Measurements from ENCODE around the gene WDR82.

Gene WDR82

GRCh38 chr3:52310861-52311575 lies 32.6 kb upstream of the WDR82 start:
- DNase-seq (ENCODE audit: low read depth in 2 of 2, low spot score in 1 of 2), result peak; percentile 15 to 16

GRCh38 chr3:52308308-52308707 lies 29.9 kb upstream of the WDR82 start:
- no peak for DNase-seq (ENCODE audit: low read depth in 2 of 2, low spot score in 1 of 2)

DNA sequence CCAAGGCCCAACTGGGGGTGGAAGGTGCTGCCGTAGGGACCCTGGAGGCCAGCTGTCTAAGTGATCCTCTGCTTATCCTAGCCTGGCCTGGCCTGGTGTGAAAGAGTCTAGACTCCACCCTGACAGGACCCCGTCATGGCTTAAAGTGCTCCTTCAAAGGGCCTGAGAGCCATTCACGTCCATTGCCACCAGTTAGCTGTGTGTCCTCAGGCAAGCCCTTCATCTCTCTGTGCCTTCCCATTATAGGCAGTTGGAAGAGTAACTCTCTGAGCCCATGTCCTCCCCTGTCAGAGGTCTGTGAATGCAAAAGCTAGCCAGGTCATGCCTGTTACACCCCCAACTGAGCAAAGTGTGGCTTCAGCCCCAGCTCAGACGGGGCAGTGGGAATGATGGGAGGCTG lies 28.5 kb upstream of the WDR82 start:
- DNase-seq (ENCODE audit: low read depth in 2 of 2, low spot score in 1 of 2), result no peak

- DNase-seq (ENCODE audit: low read depth in 2 of 2, low spot score in 1 of 2), result no peak
These were observed 27.5 kb upstream of the WDR82 start for GRCh38 chr3:52305926-52306325.

- no peak for DNase-seq (ENCODE audit: low read depth in 2 of 2, low spot score in 1 of 2)
These were observed 25.4 kb upstream of the WDR82 start for GRCh38 chr3:52303811-52304210.

GRCh38 chr3:52302426-52303145 lies 24.1 kb upstream of the WDR82 start:
- DNase-seq (ENCODE audit: low read depth in 2 of 2, low spot score in 1 of 2), result no peak

DNA sequence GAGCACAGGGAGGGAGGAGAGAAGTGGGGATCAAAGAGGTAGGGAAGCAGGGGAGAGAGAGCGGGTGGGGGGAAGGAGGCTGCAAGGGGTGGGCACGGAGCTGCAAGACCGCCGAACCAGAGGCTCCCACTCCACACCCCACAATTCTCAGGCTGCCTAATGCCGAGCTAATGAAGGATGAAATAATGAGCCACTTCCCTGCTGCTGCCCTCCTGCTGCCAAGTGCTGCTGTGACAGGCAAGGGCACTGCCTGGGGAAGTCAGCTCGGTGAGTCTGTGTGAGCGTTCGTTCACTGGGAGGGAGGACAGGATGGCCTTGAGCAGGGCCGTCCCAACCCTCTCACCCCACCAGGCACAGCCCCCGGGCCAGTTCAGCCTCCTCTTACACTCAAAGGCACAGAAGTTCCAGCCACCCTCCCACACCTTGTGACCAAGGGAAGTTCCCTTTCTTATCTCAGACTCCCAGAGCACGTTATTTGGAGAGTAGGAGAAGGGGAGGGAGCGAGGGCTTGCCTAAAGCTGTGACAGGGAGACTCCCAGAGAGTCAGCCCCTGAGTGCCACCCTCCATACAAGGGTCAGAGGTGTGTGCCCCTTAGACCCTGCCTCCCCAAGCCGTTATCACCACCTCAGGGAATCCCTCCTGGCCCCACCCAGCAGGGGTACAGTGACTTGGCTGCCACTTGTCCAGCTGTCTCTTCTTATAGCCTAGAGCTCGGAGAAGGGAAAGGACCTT lies 21.6 kb upstream of the WDR82 start:
- DNase-seq (ENCODE audit: low read depth in 2 of 2, low spot score in 1 of 2), result no peak

DNA sequence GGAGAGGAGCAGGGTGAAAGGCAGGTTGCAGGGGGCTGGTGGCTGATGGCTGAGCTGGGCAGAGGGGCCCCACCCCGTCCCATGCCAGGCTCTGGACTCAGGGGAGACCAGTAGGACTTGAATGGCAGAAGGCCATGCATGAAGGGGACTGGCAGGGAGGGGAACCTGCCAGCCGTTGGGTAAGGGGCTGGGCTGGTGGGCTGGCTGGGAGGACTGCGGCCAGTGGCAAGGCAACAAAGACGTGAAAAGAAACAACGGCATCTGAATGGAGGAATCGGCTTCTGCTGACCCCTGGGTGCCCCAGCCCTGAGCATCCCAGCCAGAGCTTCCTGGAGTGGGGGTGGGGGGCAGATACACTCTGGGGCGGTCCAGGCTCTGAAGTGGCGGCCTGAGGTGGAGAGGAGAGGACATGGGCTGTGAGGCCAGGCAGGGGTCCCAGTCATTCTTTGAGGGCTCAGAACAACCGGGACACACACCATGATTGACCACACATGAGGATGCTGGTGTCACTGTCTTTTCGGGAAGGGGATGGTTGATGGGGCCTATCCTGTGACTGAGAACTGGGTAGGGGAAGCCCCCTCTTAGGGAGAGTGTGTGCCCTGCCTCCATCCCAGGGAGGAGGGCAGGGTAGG lies 20.9 kb upstream of the WDR82 start:
- DNase-seq (ENCODE audit: low read depth in 2 of 2, low spot score in 1 of 2), result no peak

DNA sequence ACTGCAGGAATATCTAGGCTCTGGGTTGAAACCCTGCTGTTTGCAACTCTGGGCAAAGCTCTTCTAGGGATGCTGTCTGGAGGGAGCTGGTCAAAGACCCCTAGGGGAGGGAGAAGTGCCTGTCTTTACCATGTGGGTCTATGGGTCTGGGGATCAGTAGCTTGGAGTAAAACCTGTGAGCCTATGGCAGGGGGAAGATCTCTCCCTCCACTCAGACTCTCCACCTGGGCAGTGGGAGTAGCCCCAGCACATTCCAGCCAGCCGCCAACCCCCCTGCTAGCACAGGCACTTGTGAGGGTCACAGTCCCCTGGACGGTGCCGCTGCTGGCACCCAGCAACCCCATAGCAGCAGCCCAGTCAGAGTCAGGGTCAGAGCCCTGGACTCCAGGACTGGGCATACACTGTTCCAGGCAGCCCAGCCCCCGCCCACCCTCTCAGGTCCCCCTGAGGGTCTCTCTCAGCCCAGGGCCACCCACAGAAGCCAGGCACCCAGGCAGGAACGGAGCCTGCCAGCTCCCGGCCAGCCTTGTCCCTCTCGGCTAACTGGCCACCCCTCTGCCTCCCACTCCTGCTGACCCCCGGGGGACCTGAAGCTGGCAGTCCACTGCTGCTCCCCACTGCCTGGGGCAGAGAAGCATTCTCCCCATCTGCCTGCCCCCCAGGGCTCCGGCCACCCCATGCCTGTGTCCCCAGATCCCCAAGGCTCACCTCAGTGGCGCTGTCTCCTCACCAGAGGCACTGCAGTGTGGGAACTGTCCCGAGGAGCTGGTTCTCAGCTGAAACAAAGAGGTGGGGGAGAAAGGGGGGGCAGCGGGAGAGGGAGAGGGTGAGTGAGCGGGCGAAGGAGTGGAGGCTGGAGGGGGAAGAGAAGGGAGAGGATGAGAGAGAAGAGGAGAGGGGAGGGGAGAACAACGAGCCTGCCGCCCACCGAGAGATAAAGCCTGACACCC lies 20.0 kb upstream of the WDR82 start:
- DNase-seq (ENCODE audit: low read depth in 2 of 2, low spot score in 1 of 2), result no peak

DNA sequence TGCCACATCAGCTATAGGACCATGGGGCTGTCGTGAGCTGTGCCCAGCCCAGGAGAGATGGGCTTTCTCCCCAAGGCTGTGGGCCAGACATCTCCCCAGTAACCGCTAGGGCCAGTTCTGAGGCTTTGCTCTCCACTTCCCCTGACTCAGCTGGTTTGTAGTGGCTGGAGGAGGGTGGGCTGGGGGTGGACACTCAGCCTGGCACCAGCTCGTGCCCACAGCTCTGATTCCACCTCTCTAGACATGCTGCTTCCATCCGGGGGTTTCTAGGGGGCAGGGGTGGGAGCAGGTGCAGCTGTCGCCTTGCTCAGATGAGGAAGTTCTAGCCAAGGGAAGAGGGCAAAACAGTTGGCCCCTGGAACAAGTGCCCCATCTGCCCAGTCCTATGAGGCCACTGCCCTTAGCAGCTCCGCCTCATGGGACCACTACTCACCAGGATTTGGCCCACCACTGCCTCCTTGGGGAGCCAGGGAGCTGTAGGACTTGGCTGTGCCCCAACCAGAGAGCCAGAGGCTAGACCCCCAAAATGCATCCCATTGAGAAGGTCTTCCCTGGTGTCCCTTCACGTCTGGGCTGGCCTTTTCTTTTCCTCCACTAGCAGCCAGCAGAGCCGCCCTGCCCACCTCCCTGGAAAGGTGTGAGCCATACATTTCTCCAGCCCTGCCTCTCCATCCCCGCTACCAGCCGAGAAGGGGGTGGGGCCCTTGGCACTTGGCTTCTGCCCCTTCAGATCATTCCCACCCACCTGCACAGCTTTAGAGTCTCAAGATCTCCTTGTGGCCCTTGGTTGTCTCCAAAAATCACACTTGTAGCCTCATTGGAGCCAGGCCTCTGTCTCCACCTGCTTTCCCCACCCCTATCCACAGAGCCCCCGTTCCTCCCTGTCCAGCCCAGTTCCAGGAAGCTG lies 19.0 kb upstream of the WDR82 start:
- DNase-seq (ENCODE audit: low read depth in 2 of 2, low spot score in 1 of 2), result no peak

DNA sequence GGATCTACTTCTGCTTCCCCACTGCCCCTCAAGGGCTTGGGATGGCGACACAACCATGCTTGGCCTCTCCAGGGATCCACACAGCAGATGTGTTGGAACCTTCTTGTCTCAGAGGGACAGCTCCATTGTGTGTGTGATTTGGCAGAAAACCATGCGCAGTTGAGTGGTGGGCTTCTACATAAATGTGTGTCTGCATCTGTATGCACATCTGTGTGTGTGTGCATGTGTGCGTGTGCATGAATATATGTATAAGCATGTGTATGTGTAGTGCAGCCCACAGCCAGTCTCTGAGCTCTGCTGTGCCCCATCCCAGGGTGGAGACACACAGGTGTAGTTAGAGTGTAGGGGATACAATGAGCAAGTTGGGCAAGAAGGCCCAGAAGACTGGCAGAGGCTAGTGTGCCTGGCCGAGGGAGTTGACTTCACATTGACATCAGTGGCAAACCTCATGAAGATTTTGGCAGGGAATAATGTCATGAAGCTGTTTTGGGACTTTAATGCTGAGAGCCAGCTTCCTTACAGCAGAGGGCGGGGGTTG lies 17.3 kb upstream of the WDR82 start:
- DNase-seq (ENCODE audit: low read depth in 2 of 2, low spot score in 1 of 2), result no peak

GRCh38 chr3:52294320-52295150 lies 16.1 kb upstream of the WDR82 start:
- DNase-seq (ENCODE audit: low read depth in 2 of 2, low spot score in 1 of 2), result no peak

GRCh38 chr3:52293491-52294319 lies 15.3 kb upstream of the WDR82 start:
- DNase-seq (ENCODE audit: low read depth in 2 of 2, low spot score in 1 of 2), result no peak

DNA sequence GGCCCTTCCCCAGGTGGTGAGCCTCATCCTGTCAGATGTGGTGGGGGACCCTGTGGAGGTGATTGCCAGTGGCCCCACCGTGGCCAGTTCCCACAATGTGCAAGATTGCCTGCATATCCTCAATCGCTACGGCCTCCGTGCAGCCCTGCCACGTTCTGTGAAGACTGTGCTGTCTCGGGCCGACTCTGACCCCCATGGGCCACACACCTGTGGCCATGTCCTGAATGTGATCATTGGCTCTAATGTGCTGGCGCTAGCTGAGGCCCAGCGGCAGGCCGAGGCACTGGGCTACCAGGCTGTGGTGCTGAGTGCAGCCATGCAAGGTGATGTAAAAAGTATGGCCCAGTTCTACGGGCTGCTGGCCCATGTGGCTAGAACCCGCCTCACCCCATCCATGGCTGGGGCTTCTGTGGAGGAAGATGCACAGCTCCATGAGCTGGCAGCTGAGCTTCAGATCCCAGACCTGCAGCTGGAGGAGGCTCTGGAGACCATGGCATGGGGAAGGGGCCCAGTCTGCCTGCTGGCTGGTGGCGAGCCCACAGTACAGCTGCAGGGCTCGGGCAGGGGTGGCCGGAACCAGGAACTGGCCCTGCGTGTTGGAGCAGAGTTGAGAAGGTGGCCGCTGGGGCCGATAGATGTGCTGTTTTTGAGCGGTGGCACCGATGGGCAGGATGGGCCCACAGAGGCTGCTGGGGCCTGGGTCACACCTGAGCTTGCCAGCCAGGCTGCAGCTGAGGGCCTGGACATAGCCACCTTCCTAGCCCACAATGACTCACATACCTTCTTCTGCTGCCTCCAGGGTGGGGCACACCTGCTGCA lies 14.0 kb upstream of the WDR82 start:
- DNase-seq (ENCODE audit: low read depth in 2 of 2, low spot score in 1 of 2), result no peak

DNA sequence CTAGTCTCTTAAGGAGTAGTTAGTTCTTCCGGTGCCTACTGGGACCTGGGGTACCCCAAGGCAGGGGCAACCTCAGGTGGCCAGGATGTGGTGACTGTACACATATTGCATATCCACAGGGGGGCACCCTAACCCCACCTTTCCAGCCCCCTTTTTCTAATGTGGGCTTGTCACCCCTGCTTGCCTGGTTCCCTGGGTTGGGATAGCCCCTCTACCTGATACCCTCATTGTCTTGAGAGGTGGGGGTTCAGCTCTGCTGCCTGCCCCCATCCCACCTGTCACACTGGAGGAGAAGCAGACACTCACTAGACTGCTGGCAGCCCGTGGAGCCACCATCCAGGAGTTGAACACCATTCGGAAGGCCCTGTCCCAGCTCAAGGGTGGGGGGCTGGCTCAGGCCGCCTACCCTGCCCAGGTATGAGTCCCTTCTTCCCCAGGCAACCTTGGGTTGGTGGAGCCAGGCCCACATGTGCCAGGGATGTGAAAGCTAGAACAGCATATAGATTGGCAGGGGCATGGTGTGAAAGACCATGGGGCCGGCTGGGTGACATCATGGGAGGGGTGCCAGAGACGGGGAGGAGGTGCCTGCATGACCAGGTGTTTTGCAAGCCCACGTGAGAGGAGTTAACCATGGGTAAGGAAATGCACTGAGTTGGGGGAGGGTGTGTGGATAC lies 13.2 kb upstream of the WDR82 start:
- DNase-seq (ENCODE audit: low read depth in 2 of 2, low spot score in 1 of 2), result no peak

Measured in stimulated activated CD8-positive, alpha-beta memory T cell treated with anti-CD3 and anti-CD28 coated beads, Interleukin-4, amount 100 ng/mL, for 1 hour (primary cell).